Activated T-cell treated with anti-CD3 and anti-CD28 coated beads for 4 hours (primary cell): ENCODE results near the gene MED13L.
"Not testable (repeated sequence)": the region's sequence is repeated elsewhere in the genome, so short reads cannot be mapped to it uniquely, and the experiment has no call there.

Experiments
- DNase-seq: peaks from one replicate; pipeline ENCODE4 v3.0.0-alpha.2; 2020

Gene MED13L

DNA sequence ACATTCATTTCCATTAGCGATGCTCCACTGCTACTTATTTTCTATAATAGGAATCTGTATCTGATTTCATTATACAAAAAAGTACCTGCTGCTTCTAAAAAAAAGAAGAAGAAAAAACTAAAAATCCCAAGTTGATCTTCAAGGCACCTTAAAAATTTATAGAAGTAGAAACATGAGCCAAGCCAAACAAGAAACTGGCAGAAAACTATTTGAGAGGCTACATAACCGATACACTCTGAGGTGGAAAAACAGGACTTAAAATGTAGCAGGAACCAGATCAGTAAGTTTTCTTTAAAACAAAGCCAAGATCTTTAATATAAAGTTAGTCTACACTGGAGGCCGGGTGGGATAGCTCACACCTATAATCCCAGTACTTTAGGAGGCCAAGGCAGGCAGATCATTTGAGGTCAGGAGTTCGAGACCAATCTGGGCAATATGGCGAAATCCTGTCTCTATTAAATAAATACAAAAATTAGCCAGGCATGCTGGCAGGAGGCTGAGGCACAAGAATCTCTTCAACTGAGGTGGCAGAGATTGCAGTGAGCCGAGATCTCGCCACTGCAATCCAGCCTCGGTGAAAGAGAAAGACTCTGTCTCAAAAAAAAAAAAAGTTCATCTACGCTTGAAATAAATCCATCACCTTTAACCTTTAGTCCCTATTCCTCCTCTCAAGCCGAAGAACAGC is 278.6 kb downstream of the MED13L start:
- DNase-seq, result no peak

DNA sequence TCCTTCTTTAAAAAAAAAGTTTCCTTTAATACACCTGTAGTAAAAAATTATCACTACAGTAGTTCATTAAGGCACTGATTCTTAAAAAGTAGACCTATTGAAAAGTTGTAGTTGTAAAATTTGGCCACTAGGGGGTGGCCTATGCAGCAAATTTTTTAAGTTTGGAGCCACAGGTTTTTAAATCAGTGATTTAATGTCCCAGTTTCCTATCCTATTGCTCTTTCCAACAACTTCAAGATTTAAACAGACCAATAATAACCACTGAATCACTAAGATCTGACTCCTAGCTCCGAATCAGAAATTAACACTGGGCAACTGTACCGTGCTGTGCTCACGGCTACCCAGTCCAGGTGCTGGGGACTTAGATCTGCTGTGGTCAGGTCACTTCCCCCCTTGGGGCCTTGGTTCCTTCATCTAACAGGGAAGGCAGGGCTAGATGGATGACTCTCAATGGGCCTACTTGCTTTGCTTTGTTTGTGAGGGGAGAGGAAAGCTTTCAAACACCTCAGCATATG is 279.3 kb downstream of the MED13L start:
- no peak for DNase-seq

DNA sequence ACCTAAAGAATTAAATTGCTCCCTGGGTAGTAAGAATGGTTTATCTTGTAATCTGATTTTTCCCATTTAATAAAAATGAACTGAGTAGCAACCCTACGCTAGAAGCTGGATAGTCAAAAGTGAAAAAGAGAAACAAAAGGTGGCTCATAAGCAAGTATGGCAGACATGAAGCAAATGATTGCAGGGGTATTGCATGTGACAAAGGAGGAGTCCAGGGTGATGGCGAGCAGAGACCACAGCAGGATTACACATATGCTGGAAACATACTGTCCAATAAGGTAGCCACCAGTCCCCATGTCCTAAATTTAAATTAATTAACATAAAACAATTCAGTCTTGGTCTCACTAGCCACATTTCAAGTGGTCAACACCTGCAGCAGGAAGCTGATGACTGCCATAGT is 283.8 kb downstream of the MED13L start:
- DNase-seq, result no peak

DNA sequence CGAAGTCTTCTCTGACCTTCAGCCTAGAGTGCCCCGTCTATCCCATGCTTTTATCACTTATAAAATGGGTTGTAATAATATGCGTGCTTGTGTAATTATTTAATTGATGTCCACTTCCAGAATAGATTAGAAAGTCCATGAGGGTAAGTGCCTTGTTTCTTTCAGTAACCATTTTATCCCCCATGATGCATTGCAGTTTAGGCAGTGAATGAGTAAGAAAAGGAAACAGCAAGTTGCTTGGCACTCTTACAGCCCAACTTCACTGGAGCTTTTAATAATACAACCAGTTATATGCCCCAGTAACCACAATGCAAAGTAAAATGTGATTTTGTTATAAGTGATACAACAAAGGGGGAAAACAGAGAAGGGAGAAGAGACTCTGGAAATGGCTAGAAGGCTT is 287.3 kb downstream of the MED13L start:
- no peak for DNase-seq

DNA sequence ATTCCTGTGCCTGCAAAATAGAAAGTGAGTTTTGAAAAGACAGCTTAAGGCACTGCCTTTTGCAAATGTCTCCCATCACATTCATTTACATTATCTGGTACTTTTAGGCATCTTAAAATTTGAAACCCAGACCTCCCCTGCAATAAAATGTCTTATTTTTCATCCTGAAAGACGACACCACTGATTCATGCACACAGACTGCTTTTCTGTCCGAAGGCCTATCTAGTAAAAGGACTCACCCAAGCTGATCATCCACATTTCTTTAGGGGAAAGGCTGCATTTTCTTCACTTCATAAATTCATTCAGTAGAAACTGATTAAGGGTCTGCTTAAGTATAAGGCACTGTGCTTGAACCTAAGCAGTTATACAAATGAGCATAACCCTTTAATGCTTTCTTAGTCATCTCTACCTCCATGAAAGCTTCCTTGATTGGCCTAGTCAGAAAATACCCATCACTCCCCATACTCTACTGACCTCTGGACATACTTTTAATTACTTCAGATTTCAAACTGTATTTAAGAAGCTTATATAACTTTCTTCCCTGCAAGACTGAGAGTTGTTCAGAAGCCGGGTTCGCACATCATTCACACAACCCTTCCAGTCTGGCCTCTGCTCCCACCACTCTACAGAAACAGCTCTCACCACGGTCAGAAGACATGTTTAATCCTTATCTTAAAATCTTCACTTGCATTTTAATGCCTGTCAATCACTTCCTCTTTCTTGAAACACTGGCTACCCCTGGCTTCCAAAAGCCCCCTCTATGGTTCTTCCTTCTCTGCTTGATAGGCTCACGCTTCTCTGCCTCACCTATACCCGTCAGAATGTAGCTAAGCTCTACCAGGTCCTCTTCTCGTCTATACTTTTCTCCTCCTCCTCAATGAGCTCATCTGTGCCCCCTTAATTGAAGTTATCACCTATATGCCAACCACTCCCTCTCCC is 288.6 kb downstream of the MED13L start:
- DNase-seq, result no peak

DNA sequence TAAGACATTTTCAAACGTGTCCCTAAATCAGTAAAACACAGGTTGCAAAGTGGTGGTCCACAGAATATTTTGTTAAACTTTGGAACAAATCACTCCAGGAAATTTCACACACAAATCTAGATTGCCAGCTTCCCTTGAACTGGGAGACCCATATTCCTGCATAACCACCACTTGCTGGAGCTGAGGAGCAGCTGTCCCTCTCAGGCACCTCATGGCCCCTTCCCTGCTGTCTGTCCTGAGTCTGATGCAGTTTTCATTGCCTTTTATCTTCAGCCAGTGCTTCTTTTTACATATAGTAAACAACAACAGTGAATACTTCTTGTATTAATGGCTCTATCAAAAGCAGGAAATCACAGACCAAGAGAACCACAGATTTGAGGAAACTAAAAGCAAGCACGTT is 289.3 kb downstream of the MED13L start:
- DNase-seq, result no peak

DNA sequence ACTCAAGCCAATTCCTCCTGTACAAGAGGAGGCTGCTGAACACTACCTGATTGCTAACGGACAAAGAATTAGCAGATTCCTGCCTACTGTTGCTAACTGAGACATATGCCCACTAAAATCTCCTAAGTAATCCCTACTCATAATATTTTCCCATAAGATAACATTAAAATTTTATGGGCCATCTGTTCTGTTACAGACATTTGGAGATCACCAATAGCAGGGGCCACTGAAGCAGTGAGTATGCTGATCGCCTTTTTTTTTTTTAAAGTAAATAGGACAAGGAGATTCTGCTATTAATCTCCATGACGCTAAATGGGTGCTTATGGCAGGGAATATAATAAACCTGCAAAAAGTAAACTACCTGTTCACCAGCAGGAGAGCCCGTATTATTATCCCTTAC is 292.9 kb downstream of the MED13L start:
- no peak for DNase-seq

DNA sequence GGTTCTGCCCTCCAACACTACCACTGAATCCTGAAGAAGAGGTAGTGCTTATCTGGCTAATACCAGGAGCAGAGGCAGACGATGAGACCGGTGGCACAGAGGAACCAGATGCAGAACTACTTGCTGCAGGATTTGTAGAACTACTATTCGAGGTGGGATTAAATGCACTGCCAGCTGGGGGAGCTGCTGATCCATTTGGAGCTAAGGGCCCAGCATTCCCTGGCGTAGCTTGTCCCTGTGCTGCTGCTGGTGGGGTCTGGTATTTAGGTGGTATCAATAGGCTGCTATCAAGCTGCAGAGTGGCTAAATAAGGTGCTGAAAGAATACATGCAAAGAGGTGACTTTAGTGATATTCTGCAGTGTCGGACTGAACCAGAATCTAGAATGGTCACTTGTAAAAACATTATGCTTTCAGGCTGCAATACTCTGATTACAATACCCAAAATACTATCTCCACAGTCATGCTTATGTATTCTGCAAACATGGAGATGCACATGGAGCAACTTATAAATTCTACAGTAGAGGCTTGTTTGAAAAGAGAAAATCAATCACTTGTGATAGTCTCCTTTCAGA is 294.2 kb downstream of the MED13L start:
- no peak for DNase-seq

DNA sequence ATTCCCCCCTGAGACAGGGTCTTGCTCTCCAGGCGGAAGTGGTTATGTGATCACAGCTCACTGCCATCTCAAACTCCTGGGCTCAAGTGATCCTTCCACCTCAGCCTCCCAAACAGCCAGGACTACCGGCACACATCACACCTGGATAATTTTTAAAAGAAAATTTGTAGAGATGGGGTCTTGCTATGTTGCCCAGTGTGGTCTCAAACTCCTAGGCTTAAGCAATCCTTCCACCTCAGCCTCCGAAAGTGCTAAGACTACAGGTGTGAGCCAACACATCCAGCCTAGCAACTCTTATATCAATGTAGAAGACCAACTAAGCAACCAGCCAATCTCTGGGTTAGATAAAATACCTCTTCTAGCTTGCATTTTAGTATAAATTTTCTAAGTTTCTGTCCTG is 297.2 kb downstream of the MED13L start:
- DNase-seq, result no peak

DNA sequence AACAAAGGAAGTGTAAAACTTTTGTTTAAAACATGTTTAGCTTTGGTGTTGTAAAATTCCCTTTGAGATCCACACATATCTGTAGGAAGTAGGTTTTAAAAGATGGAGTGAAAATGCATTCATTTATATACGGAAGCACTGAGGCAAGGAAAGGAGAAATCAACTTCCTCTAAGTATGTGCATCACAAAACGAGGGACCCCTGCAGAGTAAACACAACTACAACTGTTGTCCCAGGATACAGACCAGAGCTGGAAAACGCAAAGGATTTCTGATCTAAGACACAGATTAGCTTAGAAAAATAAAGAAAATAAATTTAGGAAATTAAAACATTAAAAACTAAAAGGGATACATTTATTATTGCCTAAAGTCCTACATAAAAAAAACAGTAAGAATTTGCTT is 297.6 kb downstream of the MED13L start:
- DNase-seq, result no peak

DNA sequence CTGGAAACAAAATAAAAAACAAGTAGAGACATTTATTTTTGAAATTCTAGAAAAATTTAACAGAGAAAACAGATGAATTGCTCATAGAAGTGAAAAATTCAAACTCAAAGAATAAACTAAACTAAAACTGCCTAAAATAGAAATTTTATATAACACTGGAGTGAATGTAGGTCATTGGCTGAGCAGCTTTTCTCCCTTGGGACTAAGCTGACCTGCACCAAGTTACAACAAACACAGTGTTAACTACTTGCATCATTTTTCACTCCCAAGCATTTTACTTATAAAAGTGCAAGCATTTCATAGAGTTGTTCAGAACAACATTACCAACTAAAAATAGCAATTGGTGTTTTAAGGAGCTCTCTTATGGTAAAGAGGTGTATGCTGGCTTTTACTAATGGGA is 298.1 kb downstream of the MED13L start:
- DNase-seq, result no peak

DNA sequence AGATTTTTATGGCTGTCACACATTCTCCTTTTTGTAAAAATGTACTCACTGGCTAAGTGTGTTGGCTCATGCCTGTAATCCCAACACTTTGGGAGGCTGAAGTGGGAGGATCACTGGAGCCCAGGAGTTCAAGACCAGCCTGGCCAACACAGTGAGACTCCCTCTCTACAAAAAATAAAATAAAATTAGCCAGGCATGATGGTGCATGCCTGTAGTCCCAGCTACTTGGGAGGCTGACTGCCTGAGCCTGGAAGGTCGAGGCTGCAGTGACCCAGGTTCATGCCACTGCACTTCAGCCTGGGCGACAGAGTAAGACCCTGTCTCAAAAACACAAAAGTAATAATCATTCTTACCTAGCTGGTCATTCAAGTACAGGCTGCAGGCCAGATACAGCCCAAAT is 300.7 kb downstream of the MED13L start:
- not testable (repeated sequence) for DNase-seq

DNA sequence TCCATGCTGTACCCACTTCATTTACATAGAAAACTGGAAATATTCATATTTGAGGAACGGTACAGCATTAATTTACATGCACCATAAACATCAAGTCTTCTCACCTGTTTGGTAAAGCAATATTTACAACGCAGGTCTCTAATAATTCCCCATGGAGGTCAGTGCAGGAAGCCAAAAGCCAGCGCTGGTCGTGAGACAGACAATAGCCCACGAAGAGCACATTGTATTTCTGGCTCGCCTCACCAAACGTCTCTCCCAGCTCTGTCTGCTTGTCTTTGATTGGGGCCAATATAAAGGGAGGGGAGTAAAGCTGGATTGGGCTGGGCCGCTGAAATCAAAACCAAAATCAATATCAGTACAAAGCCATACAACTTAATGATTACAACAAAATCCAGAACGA is 302.1 kb downstream of the MED13L start:
- no peak for DNase-seq

DNA sequence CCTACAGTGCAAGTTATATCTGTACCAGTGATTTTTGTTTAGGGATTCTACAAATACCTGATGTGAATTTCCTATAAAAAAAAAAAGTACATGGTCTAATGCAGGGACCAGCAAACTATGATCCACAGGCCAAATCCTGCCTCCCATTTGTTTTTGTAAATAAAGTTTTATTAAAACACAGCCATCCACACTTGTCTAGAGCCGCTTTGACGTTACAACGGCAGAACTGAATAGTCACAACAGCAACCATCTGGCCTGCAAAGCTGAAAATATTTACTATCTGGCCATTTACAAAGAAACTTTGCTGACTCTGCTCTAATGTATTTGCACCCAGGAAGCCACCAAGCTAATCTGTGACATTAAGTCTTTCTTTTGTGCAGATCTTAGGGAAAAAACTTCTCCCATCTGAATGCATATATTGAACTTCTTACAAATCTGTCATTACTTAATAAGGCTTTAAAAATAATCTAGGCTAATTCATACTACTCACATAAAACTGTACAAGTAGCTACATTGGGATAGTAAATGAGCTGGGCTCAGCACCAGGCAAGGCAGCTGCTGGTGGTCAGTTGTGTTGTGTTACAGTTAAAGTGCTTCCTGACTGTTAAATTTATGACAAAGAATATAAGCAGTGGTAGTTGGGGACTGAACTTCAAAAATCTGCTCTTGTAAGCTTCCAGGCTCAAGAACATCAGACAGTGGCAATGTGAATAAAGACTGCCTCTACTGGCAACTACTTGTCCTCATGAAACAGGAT is 303.3 kb downstream of the MED13L start:
- DNase-seq, result no peak

DNA sequence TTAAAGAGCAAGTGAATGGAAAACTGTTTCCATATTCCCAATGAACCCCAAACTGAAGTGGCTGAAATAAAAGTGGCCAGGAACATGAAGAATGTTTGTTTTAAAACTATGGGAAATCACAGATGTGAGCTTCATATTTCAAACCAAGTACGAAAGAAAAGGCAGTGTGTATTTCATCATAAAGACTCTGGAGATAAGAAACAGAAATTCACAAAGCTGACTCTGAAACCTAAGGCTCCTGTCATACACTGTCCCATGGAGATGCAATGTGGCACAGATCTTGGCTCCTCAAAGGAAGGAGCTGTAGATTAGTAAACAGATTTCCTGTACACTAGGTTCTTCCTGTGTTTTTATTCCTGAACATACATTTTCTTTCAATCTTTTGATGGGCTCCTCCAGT is 304.4 kb downstream of the MED13L start:
- no peak for DNase-seq

DNA sequence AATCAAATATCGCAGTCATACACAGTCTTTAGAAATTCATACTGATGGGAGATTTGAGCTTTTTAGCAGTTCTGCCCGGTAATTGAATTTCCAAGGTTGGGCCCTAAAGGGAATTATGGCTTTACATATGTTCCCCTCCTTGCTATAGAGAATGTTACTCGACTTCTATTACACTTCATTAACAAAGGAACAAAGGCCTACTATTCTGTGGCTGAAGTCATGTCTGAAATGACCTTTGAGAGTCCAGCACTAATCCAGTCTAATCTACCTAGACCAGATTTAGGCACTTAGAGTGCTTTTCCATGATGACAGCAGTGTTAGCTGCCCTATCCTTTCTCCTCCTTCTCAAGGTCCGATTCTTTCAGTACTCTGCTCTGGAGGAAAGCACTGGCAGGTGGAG is 305.3 kb downstream of the MED13L start:
- DNase-seq, result no peak

DNA sequence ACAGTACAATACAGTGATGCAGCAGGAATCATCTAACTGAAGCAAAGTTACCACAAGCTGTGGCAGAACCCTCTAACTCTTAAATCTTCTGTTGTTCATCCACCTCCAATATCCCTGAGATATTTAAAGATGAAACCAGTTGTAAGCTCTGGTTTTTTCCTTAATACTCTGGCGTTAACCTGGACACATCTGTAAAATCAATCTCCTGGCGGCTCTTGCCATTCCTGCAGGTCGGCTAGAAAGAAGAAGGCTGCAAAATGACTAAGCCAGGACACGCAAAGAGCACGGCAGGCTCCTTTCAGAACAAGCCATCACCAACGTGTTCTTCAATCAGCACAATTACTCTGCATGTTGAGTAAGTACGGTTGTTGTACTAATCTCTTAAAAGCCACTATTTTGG is 309.3 kb downstream of the MED13L start:
- DNase-seq, result no peak

DNA sequence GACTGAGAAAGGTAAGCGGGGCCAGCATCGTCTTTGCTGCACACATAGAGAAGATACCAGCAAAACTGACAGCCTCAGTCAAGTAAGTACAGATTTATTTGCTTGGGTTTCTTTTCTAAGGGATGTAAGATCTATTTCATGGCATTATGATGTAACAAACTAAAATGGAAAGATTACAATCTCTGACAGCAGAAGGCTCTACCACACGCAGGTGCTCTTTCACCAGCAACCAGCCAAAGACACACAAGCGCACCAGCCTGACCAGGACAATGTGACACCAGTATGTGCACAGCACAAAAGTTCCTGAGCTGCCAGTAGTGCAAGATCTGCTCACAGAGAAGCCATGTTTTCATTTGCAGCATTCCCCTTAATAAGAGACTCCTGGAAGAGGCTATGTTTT is 311.1 kb downstream of the MED13L start:
- DNase-seq, result no peak

DNA sequence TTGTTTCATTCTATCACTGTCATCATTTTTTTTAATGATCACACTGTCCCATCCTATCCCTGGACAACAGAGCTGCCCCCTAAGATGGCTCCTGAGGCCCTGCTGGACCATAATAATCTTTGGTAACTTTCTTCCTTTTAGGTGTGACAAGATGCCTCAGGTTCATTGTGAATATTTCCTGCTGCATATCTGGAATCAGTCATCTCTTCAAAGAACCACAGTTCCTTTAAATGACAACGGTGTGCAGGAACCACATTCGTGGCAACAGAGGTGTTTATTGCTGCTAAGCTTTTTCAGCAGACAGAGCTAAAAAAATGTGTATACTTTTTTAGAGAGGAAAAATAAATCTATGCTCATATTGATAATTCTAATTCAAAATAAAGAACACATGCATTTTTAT is 312.9 kb downstream of the MED13L start:
- DNase-seq, result no peak

DNA sequence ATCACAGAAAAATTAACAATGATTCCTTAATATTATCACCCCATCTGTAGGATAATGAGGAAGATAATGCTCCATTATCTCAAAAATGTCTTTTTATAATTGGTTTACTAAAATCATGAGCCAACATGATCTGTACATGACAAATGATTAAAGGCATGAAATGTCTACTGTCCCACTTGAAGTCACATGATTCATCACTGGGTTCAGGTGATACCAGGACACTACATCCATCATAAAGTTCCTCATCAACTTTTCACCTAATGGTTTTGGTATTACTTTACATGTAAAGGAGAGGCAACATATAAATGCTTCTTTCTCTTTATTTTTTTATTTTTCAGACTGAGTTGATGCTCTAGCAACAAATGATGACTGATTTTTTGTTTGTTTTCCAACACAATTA is 313.3 kb downstream of the MED13L start:
- no peak for DNase-seq

DNA sequence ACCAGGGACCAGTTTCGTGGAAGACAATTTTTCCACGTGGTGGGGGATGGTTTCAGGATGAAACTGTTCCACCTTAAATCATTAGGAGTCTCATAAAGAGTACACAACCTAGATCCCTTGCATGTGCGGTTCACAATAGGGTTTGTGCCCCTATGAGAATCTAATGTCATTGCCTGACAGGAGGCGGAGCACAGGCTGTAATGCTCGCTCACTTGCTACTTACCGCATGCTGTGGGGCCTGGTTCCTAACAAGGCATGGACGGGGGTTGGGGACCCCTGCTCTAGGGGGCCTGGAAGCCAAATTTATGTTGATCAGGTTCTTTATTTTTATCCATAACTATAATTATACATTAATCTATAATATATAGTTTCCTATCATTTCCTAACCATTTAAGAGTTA is 315.3 kb downstream of the MED13L start:
- DNase-seq, result no peak

DNA sequence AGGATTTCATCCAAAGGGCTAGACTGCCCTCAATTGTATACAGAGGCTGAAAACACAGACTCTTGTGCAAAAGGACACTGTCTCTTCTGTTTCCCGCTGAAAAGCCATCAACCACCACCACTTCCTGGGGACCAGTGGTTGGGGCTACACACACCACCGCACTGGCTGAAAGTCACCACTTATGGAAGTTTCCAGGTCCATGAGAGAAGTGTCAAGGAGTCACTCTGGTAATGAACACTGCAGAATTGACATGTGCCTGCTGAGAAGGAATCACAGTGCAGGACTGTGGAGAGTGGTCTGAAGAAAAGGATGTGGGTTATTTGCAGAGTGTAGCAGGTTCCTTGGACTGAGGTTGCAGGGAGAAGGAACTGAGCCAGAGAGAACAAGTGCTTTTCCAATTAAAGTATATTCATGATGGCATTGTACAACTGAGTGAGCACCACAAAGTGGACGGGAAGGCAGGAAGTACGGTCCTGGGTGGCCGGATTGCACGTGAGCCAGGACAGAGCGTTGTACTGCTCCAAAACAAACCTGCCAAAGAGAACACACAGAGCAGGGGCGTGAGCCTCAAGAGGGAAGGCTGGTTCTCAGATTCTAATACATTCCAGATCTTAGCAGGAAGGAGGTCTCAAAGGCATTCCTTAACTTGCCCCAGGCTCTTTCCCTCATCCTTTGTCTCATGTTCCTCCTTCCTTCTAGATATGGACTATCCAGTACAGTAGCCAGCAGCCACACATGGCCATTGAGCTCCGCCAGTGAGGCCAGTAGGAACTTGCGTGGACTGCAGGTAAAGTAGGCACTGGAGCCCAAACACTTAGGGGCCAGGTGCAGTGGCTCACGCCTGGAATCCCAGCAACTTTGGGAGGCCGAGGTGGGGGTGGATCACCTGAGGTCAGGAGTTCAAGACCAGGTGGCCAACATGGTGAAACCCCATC is 316.4 kb downstream of the MED13L start:
- DNase-seq, result no peak
